ENCODE data around the gene HIVEP3.

The HIVEP3 gene

GRCh38 chr1:41546833-41547135, 371.9 kb downstream of the HIVEP3 start:
- no peaks in the 10 kb centered on the region for H3K4me1 ChIP-seq (ENCODE audit: control insufficient read depth, insufficient read depth, low read length)
- no peaks in the 10 kb centered on the region for H3K9me3 ChIP-seq (ENCODE audit: control insufficient read depth, insufficient read depth, low read depth, low read length)
- POLR2A ChIA-PET = no interaction called here
- H3K4me3 ChIP-seq (ENCODE audit: low read depth, low read length) = no peak overlapping the region
- no peak overlapping the region for H3K27ac ChIP-seq (ENCODE audit: extremely low read depth, low read depth, low read length)
- TF ChIP-seq ZNF19 (tag by site-specific recombination; IDR thresholded peaks at IDR 0.05; ENCODE audit: low read depth) = no peak
- no peak for TF ChIP-seq ZNF785 (tag by site-specific recombination; IDR thresholded peaks at IDR 0.05)
- CTCF ChIA-PET = no interaction called here
- H3K36me3 ChIP-seq (ENCODE audit: control insufficient read depth in 2 of 2, insufficient read depth in 1 of 2, low read length in 2 of 2) = no peaks in the 10 kb centered on the region

- H3K36me3 ChIP-seq (ENCODE audit: control insufficient read depth in 2 of 2, insufficient read depth in 1 of 2, low read length in 2 of 2) = no peaks in the 10 kb centered on the region
- CTCF ChIA-PET = no interaction called here
- POLR2A ChIA-PET = no interaction called here
- no peak overlapping the region for H3K4me3 ChIP-seq (ENCODE audit: low read depth, low read length)
- H3K27ac ChIP-seq (ENCODE audit: extremely low read depth, low read depth, low read length) = no peak overlapping the region
- no peak for TF ChIP-seq HOXC10 (CRISPR knock-in tag; IDR thresholded peaks at IDR 0.05)
- TF ChIP-seq, protein P1, sequence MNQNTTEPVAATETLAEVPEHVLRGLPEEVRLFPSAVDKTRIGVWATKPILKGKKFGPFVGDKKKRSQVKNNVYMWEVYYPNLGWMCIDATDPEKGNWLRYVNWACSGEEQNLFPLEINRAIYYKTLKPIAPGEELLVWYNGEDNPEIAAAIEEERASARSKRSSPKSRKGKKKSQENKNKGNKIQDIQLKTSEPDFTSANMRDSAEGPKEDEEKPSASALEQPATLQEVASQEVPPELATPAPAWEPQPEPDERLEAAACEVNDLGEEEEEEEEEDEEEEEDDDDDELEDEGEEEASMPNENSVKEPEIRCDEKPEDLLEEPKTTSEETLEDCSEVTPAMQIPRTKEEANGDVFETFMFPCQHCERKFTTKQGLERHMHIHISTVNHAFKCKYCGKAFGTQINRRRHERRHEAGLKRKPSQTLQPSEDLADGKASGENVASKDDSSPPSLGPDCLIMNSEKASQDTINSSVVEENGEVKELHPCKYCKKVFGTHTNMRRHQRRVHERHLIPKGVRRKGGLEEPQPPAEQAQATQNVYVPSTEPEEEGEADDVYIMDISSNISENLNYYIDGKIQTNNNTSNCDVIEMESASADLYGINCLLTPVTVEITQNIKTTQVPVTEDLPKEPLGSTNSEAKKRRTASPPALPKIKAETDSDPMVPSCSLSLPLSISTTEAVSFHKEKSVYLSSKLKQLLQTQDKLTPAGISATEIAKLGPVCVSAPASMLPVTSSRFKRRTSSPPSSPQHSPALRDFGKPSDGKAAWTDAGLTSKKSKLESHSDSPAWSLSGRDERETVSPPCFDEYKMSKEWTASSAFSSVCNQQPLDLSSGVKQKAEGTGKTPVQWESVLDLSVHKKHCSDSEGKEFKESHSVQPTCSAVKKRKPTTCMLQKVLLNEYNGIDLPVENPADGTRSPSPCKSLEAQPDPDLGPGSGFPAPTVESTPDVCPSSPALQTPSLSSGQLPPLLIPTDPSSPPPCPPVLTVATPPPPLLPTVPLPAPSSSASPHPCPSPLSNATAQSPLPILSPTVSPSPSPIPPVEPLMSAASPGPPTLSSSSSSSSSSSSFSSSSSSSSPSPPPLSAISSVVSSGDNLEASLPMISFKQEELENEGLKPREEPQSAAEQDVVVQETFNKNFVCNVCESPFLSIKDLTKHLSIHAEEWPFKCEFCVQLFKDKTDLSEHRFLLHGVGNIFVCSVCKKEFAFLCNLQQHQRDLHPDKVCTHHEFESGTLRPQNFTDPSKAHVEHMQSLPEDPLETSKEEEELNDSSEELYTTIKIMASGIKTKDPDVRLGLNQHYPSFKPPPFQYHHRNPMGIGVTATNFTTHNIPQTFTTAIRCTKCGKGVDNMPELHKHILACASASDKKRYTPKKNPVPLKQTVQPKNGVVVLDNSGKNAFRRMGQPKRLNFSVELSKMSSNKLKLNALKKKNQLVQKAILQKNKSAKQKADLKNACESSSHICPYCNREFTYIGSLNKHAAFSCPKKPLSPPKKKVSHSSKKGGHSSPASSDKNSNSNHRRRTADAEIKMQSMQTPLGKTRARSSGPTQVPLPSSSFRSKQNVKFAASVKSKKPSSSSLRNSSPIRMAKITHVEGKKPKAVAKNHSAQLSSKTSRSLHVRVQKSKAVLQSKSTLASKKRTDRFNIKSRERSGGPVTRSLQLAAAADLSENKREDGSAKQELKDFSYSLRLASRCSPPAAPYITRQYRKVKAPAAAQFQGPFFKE (tag by site-specific recombination; IDR thresholded peaks at IDR 0.05; ENCODE audit: borderline replicate concordance) = no peak
- TF ChIP-seq ZNF248 (tag by site-specific recombination; IDR thresholded peaks at IDR 0.05) = no peak
- no peak for TF ChIP-seq AEBP2 (tag by site-specific recombination; IDR thresholded peaks at IDR 0.05; ENCODE audit: borderline replicate concordance)
- no peak for TF ChIP-seq ZNF548 (tag by site-specific recombination; IDR thresholded peaks at IDR 0.05)
- TF ChIP-seq ZNF768 (tag by site-specific recombination; IDR thresholded peaks at IDR 0.05) = no peak
- no peak for TF ChIP-seq ZNF677 (tag by site-specific recombination; IDR thresholded peaks at IDR 0.05)
- TF ChIP-seq GLI4 (tag by site-specific recombination; IDR thresholded peaks at IDR 0.05) = no peak
- no peaks in the 10 kb centered on the region for H3K9me3 ChIP-seq (ENCODE audit: control insufficient read depth, insufficient read depth, low read depth, low read length)
- H3K4me1 ChIP-seq (ENCODE audit: control insufficient read depth, insufficient read depth, low read length) = no peaks in the 10 kb centered on the region
These were observed 372.5 kb downstream of the HIVEP3 start for GRCh38 chr1:41545996-41546832.

DNA sequence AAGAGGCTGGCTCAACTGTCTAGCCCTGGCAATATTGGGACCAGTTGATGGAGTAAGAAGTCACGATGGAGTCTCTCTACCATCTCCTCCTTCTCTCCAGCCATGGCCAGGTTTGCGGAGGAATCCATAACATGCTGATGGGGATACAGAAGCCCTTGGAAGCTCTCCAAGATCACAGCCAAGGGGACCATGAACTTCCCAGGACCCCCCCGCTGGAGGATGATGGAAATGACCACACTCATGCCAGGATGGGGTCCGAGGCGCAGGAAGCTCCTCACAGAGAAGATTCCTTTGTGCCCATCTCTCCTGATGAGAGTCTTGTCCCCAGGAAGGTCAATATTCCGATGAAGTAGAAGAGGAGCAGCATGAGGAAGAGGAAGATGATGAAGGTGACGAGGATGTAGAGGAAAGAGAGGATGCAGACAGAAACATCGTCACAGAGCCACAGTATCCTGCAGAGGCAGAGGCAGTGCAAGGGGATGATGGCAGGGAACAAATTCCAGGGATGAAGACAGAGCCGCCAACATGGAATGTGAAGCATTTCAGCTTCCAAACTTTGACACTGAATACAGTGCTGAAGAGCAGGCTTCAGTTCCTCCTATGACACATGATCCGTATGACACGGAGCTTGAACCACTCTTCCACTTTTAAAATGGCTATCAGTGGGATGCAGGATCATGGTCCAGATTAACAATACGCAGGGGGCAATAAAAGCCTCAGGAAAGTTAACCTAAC, 376.4 kb downstream of the HIVEP3 start:
- TF ChIP-seq ZNF155 (tag by site-specific recombination; IDR thresholded peaks at IDR 0.05) (no peak), ZNF513 (tag by site-specific recombination; IDR thresholded peaks at IDR 0.05) (peak; percentile 88)
- ChIA-PET CTCF (interaction anchor here (1.1 to 2.7 kb wide), 2 partner anchors 27 to 29 kb away, joined by 6 to 8 read pairs; no protein-coding TSS in a partner anchor), POLR2A (no interaction called here)
- no peaks in the 10 kb centered on the region for H3K9me3 ChIP-seq (ENCODE audit: control insufficient read depth, insufficient read depth, low read depth, low read length)
- peaks cover 9% of the 10 kb centered on the region for H3K4me1 ChIP-seq (ENCODE audit: control insufficient read depth, insufficient read depth, low read length)
- H3K27ac ChIP-seq (ENCODE audit: extremely low read depth, low read depth, low read length) = no peak overlapping the region
- no peaks in the 10 kb centered on the region for H3K36me3 ChIP-seq (ENCODE audit: control insufficient read depth in 2 of 2, insufficient read depth in 1 of 2, low read length in 2 of 2)
- no peak overlapping the region for H3K4me3 ChIP-seq (ENCODE audit: low read depth, low read length)

Data from HEK293 (cell line).